WTC11 (cell line): ENCODE measurements around the gene FAM217A. TPM values are rescaled to one million over a fixed set of nuclear protein-coding genes. Genes with fewer than 3 reads are reported as not detected.

ENCODE experiments used
- ATAC-seq: fragments of 200-7000 bp; cut with Tn5 transposase; 2 replicates; pipeline ENCODE4 v1.10.0; 2021; ENCODE audit warnings: mild to moderate bottlenecking, moderate library complexity
- CTCF ChIA-PET: fragments of 300-600 bp; sonication (Branson Sonifier 250); formaldehyde crosslinking; loops from one replicate; lab custom pipeline; 2021; ENCODE audit warnings: antibody characterized with exemption; lab: Charles Lee
- POLR2A ChIA-PET: fragments of 350-600 bp; sonication (Branson Sonifier 250); formaldehyde crosslinking; loops from one replicate; lab custom pipeline; 2021; ENCODE audit warnings: antibody characterized with exemption; lab: Charles Lee
- DNase-seq: peaks from one replicate; pipeline ENCODE4 v3.0.0; 2021; ENCODE audit warnings: low spot score
- H3K27ac Mint-ChIP-seq: 2 replicates; pipeline ENCODE4 v1.8.0; 2021; ENCODE audit warnings: mixed read lengths
- H3K27me3 Mint-ChIP-seq: 2 replicates; pipeline ENCODE4 v1.8.0; 2021; ENCODE audit warnings: low read depth, mild to moderate bottlenecking, moderate library complexity, mixed read lengths
- H3K36me3 Mint-ChIP-seq: 2 replicates; pipeline ENCODE4 v1.8.0; 2021; ENCODE audit warnings: mixed read lengths
- H3K4me1 Mint-ChIP-seq: 2 replicates; pipeline ENCODE4 v1.8.0; 2022; ENCODE audit warnings: mixed read lengths
- H3K4me3 Mint-ChIP-seq: 2 replicates; pipeline ENCODE4 v1.8.0; 2021; ENCODE audit warnings: mild to moderate bottlenecking, moderate library complexity, mixed read lengths
- H3K9me3 Mint-ChIP-seq: 2 replicates; pipeline ENCODE4 v1.8.0; 2021; ENCODE audit warnings: mixed read lengths
- ATF2 ChIP-seq: sonication (generic); formaldehyde crosslinking; IDR thresholded peaks from 2 replicates; pipeline ENCODE4 v1.8.1; 2022; ENCODE audit warnings: low read depth, missing genetic modification reagents, borderline replicate concordance
- E2F5 ChIP-seq: sonication (generic); formaldehyde crosslinking; IDR thresholded peaks from 2 replicates; pipeline ENCODE4 v1.8.1; 2022; ENCODE audit warnings: mild to moderate bottlenecking, moderate library complexity, missing genetic modification reagents
- ETV6 ChIP-seq: sonication (generic); formaldehyde crosslinking; IDR thresholded peaks from 2 replicates; pipeline ENCODE4 v1.8.1; 2022; ENCODE audit warnings: mild to moderate bottlenecking, missing genetic modification reagents
- FOXJ3 ChIP-seq: sonication (generic); formaldehyde crosslinking; IDR thresholded peaks from 2 replicates; pipeline ENCODE4 v1.9.0; 2021; ENCODE audit warnings: missing genetic modification reagents, mild to moderate bottlenecking, borderline replicate concordance
- FOXK1 ChIP-seq: sonication (generic); formaldehyde crosslinking; IDR thresholded peaks from 2 replicates; pipeline ENCODE4 v1.8.0; 2022; ENCODE audit warnings: mild to moderate bottlenecking, moderate library complexity, missing genetic modification reagents
- FOXP4 ChIP-seq: sonication (generic); formaldehyde crosslinking; IDR thresholded peaks from 2 replicates; pipeline ENCODE4 v1.8.0; 2022; ENCODE audit warnings: mild to moderate bottlenecking, missing genetic modification reagents
- GABPB1 ChIP-seq: sonication (generic); formaldehyde crosslinking; IDR thresholded peaks from 2 replicates; pipeline ENCODE4 v1.8.1; 2023; ENCODE audit warnings: mild to moderate bottlenecking, missing genetic modification reagents
- HMGA2 ChIP-seq: fragments of 250-450 bp; sonication (Bioruptor Pico); IDR thresholded peaks from 2 replicates; pipeline ENCODE4 v1.4.0; 2021; ENCODE audit warnings: mild to moderate bottlenecking, moderate library complexity
- JUN ChIP-seq: sonication (generic); formaldehyde crosslinking; IDR thresholded peaks from 2 replicates; pipeline ENCODE4 v1.8.0; 2023; ENCODE audit warnings: mild to moderate bottlenecking, missing genetic modification reagents
- MAX ChIP-seq: sonication (generic); formaldehyde crosslinking; IDR thresholded peaks from 2 replicates; pipeline ENCODE4 v1.8.0; 2022; ENCODE audit warnings: mild to moderate bottlenecking, missing genetic modification reagents
- MYBL2 ChIP-seq: sonication (generic); formaldehyde crosslinking; IDR thresholded peaks from 2 replicates; pipeline ENCODE4 v1.8.1; 2023; ENCODE audit warnings: mild to moderate bottlenecking, moderate library complexity, missing genetic modification reagents
- RELA ChIP-seq: sonication (generic); formaldehyde crosslinking; IDR thresholded peaks from 2 replicates; pipeline ENCODE4 v1.8.1; 2022; ENCODE audit warnings: missing genetic modification reagents, mild to moderate bottlenecking, borderline replicate concordance
- SMAD3 ChIP-seq: sonication (generic); formaldehyde crosslinking; IDR thresholded peaks from 2 replicates; pipeline ENCODE4 v1.8.0; 2022; ENCODE audit warnings: missing genetic modification reagents, mild to moderate bottlenecking, borderline replicate concordance
- SOX15 ChIP-seq: fragments of 250-450 bp; sonication (Bioruptor Pico); IDR thresholded peaks from 2 replicates; pipeline ENCODE4 v1.9.0; 2021; ENCODE audit warnings: mild to moderate bottlenecking
- TEAD1 ChIP-seq: sonication (generic); formaldehyde crosslinking; IDR thresholded peaks from 2 replicates; pipeline ENCODE4 v1.8.0; 2022; ENCODE audit warnings: mild to moderate bottlenecking, missing genetic modification reagents
- TEAD4 ChIP-seq: sonication (generic); formaldehyde crosslinking; IDR thresholded peaks from 2 replicates; pipeline ENCODE4 v1.8.0; 2022; ENCODE audit warnings: mild to moderate bottlenecking, missing genetic modification reagents
- ZBTB21 ChIP-seq: sonication (generic); formaldehyde crosslinking; IDR thresholded peaks from 2 replicates; pipeline ENCODE4 v1.8.1; 2023; ENCODE audit warnings: mild to moderate bottlenecking, missing genetic modification reagents, borderline replicate concordance
- ZNF138 ChIP-seq: sonication (generic); formaldehyde crosslinking; conservative IDR thresholded peaks from 2 replicates; pipeline ENCODE4 v1.8.1; 2022; ENCODE audit warnings: mild to moderate bottlenecking, moderate library complexity, missing genetic modification reagents
- ZNF219 ChIP-seq: sonication (generic); formaldehyde crosslinking; IDR thresholded peaks from 2 replicates; pipeline ENCODE4 v1.8.0; 2023; ENCODE audit warnings: missing genetic modification reagents, mild to moderate bottlenecking, borderline replicate concordance
- ZNF532 ChIP-seq: fragments of 250-450 bp; sonication (Bioruptor Pico); IDR thresholded peaks from 2 replicates; pipeline ENCODE4 v1.9.0; 2021; ENCODE audit warnings: mild to moderate bottlenecking, borderline replicate concordance
- total RNA-seq: library from RNA; stranded (reverse); gene quantifications from 3 replicates; pipeline ENCODE4 v1.2.3, GENCODE V29; 2021

FAM217A gene
- total RNA-seq, 1 experiment from 2014 or later, result not detected

GRCh38 chr6:4023240-4023639 is 55.7 kb downstream of the FAM217A start:
- CTCF ChIA-PET, result interaction anchor here (1.0 to 3.0 kb wide), 2 partner anchors 45 to 173 kb away, joined by 4 to 21 read pairs; partner anchors contain the start of gene FAM50B
- H3K4me1 Mint-ChIP-seq, result peaks cover 57% of the 10 kb centered on the region
- no peaks in the 10 kb centered on the region for H3K27me3 Mint-ChIP-seq
- H3K36me3 Mint-ChIP-seq, result peaks cover 5% of the 10 kb centered on the region; the same call in 1 of the 2 replicates
- H3K27ac Mint-ChIP-seq, result peak overlapping the region; percentile 87
- H3K4me3 Mint-ChIP-seq, result peak overlapping the region; percentile 87
- ATAC-seq, result no peak
- no peak for TF ChIP-seq ZNF138 (CRISPR knock-in tag)
- no peak for TF ChIP-seq E2F5 (CRISPR knock-in tag)
- TF ChIP-seq GABPB1 (CRISPR knock-in tag), result peak; percentile 50; the same call in 1 of the 2 replicates
- no peak for TF ChIP-seq SMAD3 (CRISPR knock-in tag)
- TF ChIP-seq ZNF532 (CRISPR knock-in tag), result no peak
- no peak for TF ChIP-seq ATF2 (CRISPR knock-in tag)
- no peak for TF ChIP-seq ZBTB21 (CRISPR knock-in tag)
- TF ChIP-seq, all 79 proteins: peak for 1
- H3K9me3 Mint-ChIP-seq, result no peaks in the 10 kb centered on the region
- POLR2A ChIA-PET, result no interaction called here
- DNase-seq, result no peak

- Mint-ChIP-seq H3K9me3 (no peaks in the 10 kb centered on the region), H3K4me3 (peak overlapping the region; percentile 87), H3K27ac (peak overlapping the region; percentile 88), H3K27me3 (no peaks in the 10 kb centered on the region), H3K36me3 (peaks cover 5% of the 10 kb centered on the region; the same call in 1 of the 2 replicates), H3K4me1 (peaks cover 59% of the 10 kb centered on the region)
- TF ChIP-seq GABPB1 (CRISPR knock-in tag) (peak; percentile 3; the same call in 1 of the 2 replicates), HMGA2 (no peak), RELA (peak; percentile 0; the same call in 1 of the 2 replicates)
- no peak for DNase-seq
- POLR2A ChIA-PET, result interaction anchor here (0.6 to 2.0 kb wide), 7 partner anchors 23 to 266 kb away, joined by 3 to 18 read pairs (median 4); partner anchors contain the start of gene ECI2
- ATAC-seq, result no peak
- CTCF ChIA-PET, result interaction anchor here (1.0 to 3.0 kb wide), 8 partner anchors 31 to 755 kb away, joined by 3 to 21 read pairs (median 5); partner anchors contain the start of gene FAM50B
Measured at GRCh38 chr6:4021854-4022695, 56.9 kb downstream of the FAM217A start.

GRCh38 chr6:4021133-4021853 is 57.6 kb downstream of the FAM217A start:
- Mint-ChIP-seq H3K27ac (peak overlapping the region; percentile 98), H3K36me3 (peaks cover 5% of the 10 kb centered on the region; the same call in 1 of the 2 replicates), H3K4me3 (peak overlapping the region; percentile 87), H3K4me1 (peaks cover 54% of the 10 kb centered on the region), H3K27me3 (no peaks in the 10 kb centered on the region), H3K9me3 (no peaks in the 10 kb centered on the region)
- ChIA-PET POLR2A (interaction anchor here (0.6 to 2.0 kb wide), 11 partner anchors 23 to 323 kb away, joined by 3 to 18 read pairs (median 3); partner anchors contain the start of genes ECI2 and FAM50B), CTCF (interaction anchor here (0.8 to 3.0 kb wide), 12 partner anchors 31 to 770 kb away, joined by 3 to 21 read pairs (median 4); partner anchors contain the start of genes ECI2 and FAM50B)
- ATAC-seq (peak; percentile 83), DNase-seq (peak; percentile 90)
- TF ChIP-seq FOXK1 (peak; percentile 80), TEAD1 (CRISPR knock-in tag) (peak; percentile 82), ZNF219 (0 out of 2 replicates have a peak, but pooled peaks have one; percentile 69), FOXP4 (CRISPR knock-in tag) (0 out of 2 replicates have a peak, but pooled peaks have one; percentile 24), SOX15 (CRISPR knock-in tag) (no peak), JUN (CRISPR knock-in tag) (peak; percentile 68; the same call in 1 of the 2 replicates), MAX (CRISPR knock-in tag) (peak; percentile 88), MYBL2 (CRISPR knock-in tag) (peak; percentile 85; the same call in 1 of the 2 replicates), TEAD4 (CRISPR knock-in tag) (0 out of 2 replicates have a peak, but pooled peaks have one; percentile 47), ETV6 (CRISPR knock-in tag) (peak; percentile 62), FOXJ3 (no peak)
